NCI-H748 (cell line): ENCODE data around the gene PPP3CA.
"Not testable (repeated sequence)": the region's sequence is repeated elsewhere in the genome, so short reads cannot be mapped to it uniquely, and the experiment has no call there.

Source experiments
- DNase-seq: peaks from one replicate; lab custom pipeline; 2025; ENCODE audit not compliant: unreplicated experiment; lab: John Stamatoyannopoulos, UW

PPP3CA gene

GRCh38 chr4:101104312-101105052 lies 242.8 kb downstream of the PPP3CA start:
- DNase-seq, result no peak

- DNase-seq, result no peak
These were observed 243.8 kb downstream of the PPP3CA start for GRCh38 chr4:101103381-101104142.

- no peak for DNase-seq
These were observed 245.1 kb downstream of the PPP3CA start for GRCh38 chr4:101102114-101102742.

DNA sequence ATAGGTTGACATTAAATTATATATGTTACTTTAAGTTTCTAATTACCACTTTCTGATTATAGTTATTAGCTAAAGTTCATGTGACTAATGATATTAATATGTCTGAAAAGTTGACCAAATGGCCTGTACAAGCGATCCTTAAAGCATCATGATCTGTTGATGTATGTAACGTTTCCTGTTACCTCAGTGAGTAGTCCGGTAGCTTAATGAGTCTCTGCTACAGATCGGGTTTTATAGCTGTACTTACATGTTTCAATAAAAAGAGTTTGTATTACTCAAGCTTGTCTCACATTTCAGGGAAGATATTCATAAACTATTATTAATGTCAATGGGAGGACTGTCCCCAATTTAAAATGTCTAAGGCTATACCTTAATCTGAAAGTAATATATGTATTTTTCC lies 246.3 kb downstream of the PPP3CA start:
- DNase-seq, result no peak

DNA sequence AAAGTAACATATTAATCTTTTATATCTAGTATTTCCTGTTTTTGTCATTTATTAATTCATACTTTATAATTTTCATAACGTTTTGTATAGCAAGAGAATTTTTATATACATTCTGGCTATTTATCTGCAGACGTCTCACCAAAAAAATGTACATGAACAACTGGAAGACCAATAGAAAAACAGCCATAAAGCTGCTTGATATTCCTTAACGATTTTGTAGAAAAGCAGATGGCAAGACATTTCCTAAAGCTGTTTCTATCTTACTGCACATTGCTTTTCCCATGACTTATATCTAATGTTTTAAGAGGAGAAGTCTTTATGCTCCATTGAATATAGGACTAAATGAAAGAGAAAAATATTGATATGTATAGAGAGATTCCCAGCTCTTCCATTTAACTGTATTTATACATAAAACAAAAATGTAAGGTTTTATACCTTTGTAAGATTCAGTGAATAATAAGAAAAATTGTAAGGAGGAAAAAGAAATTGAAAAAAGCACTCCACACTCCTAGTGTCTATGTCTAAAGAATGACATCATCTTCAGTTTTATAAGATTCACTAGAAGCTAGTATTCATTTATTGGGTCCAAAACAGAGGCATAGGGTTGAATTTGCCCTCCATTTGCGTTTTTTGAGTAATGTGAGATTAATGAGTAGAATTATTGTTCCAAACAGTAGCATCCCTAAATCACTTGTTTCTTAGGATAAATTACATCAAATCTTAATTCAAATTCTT lies 248.5 kb downstream of the PPP3CA start:
- DNase-seq, result no peak

DNA sequence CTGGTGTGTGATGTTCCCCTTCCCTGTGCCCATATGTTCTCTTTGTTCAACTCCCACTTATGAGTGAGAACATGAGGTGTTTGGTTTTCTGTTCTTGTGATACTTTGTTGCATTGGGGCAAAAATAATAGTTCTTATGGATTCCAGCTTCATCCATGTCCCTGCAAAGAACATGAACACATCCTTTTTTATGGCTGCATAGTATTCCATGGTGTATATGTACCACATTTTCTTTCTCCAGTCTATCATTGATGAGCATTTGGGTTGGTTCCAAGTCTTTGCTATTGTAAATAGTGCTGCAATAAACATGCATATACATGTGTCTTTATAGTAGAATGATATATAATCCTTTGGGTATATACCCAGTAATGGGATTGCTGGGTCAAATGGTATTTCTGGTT lies 254.7 kb downstream of the PPP3CA start:
- not testable (repeated sequence) for DNase-seq

GRCh38 chr4:101089168-101089567 lies 258.2 kb downstream of the PPP3CA start:
- no peak for DNase-seq

DNA sequence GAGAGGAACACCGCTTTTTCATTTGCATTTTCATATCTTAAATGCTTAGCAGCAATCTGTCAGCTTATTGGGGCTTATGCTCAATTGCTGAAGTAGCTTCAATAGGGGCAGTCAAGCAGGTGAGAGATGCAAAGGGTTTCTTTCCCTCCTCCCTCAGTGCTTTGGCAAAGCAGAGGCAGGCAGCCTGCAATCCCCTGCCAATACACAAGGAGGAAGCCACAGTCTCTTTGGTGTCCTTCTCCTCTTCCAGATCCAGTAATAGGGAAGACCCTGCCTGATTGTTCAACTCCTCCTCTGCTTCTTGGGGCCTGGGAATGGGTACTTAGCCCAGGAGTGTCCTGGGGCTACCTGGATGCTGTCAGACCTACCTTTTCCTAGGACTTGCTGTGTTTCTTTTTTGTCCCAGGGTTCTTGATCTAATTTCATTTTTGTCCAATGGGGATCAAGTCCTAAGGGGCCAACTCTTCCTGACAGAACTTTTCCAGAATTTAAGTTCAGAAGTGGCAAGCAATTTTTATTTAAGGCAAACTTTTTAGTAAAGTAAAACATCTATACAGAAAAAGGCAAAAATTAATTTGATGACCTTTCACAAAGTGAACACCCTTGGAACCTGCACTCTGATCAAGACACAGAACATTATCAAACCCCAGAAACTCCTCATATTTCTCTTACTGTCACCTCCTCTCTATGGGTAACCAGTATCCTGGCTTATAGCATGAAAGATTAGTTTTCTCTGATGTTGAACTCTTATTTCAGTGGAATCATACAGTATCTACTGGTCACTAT lies 260.3 kb downstream of the PPP3CA start:
- DNase-seq, result no peak

DNA sequence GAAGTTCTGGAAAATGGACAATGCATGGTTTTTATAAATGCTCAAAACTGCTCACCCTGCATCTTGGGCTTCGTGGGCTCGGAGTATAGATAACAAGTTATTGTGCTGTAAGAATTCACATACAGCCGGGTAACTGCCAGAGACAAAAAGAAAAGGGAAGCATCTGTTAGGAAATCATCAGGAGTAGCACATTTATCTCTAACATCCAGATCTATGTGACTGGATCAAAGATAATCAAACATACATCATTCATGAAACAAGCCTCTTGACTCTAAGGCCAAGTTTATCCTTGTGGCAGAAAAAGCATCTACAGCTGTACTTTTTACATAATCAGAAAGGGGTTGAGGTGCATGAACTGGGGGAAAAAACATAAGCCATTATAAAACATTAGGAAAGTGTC lies 264.2 kb downstream of the PPP3CA start:
- DNase-seq, result no peak

DNA sequence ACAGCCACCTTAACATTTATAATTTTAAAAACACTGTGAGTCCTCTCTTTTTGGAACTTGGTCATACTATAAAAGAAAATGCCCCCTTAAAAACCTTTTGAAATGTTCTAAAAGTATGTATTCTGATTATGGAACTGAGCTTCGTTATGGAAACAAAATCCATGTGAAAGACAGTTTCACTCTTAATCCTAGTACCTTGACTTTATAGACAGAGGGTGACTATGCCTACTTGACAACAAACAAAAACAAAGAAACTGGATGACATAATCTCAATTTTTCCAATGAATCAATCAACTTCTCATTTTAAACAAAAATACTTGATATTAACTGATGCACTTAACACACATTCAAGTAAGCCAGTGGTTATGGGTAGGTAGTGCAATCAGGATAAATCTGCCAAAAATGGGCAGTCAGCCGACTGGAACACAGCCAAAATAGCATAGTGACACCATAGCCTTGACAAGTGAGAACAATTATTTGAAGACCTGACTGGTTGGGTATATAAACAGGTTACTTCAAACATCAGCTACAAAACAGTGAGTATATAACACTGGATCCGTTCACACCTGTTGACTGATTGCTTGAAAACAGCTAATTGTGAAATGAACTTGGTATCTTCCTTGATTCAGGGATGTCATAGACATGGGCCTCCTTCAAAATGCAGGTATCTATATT lies 265.5 kb downstream of the PPP3CA start:
- peak; percentile 62 for DNase-seq

DNA sequence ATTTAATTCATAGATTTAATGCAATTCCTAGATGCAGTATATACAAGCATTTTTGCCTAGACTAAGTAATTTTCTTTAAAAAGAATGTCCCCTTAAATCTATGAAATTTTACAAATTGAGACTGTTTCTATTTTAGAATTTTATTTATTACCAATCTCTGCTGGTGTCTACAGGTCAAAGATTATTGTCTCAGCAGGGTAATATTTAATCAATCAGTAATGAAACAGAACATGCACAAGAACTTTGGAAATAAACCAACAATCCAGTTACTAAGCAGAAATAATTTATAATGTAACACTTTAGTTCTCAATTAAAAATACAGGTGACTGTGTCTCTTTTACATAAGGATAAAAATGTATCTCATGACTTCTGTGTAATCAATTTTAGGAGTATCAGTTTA lies 266.2 kb downstream of the PPP3CA start:
- DNase-seq, result no peak

DNA sequence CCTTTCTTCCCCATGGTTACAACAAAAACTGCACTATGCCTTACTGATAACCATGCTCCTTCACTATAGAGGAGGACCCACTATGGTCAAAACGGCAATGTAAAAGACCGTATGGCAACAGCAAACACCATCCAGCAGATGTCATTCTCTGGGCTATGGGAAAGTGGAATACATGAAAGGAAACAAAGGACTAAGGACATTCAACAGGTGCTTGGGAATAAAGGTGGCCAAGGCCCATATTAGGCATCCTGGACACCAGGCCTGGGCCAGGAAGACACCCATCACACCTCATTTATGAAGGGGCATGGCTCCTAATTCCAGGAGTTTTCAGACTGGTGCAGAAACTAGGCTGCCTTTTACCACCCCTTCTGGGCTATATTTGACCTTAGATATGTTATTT lies 268.4 kb downstream of the PPP3CA start:
- no peak for DNase-seq

DNA sequence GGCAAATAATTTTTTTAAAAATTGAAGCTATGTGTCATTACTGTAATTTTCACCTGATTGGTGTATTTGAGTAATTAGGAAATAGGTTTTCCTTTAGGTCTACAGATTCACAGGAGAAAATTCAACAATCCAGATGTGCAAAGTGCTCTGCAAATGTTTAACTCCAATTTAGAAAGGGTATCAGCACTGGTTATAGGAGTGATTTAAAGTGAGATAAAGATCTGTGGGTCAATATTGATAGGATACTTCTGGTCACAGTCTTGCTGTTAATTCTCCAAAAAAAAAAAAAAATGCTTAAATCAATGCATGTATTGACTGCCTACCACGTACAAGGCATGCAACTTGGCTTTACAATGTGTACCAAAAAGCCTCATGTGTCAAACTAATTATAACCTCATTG lies 271.3 kb downstream of the PPP3CA start:
- DNase-seq, result no peak

DNA sequence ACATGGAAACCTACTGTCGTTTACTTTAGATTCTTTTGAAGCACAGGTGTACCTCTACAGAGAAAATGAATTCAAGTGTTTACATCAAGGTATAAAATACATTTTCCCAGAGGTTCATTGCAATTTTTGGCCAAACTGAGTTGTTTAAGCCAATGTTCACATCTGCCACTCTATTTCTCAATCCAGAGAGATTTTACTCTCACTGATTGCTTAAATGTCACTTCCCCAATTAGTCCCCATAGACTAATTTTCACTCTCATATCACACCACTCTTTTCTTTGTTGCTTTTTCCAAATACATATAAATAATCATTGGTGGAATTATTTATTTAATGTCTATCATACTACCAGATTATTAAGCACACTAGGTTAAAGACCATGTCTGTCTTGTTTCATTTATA lies 271.8 kb downstream of the PPP3CA start:
- no peak for DNase-seq

GRCh38 chr4:101074326-101074725 lies 273.0 kb downstream of the PPP3CA start:
- DNase-seq, result no peak

DNA sequence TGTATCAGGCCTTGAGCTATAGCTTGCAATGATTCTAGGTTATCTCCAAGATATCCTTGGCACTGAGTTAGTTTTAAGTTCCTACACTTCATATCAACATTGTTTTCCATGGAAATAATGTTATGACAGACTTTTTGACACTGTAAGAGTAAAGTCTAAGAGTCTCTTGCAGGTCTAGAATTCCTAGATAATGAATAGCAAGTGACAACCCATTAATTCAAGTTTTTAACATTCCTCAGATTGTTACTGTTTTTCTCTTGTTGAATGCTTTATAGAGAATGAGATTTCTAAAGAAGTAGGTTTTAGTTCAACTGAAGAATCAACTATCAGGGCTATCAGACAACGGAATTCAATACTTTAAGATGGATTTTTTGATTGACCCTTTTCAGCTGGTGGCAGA lies 276.1 kb downstream of the PPP3CA start:
- DNase-seq, result no peak

GRCh38 chr4:101068115-101068514 lies 279.2 kb downstream of the PPP3CA start:
- no peak for DNase-seq

- no peak for DNase-seq
These were observed 279.9 kb downstream of the PPP3CA start for GRCh38 chr4:101067383-101067782.

DNA sequence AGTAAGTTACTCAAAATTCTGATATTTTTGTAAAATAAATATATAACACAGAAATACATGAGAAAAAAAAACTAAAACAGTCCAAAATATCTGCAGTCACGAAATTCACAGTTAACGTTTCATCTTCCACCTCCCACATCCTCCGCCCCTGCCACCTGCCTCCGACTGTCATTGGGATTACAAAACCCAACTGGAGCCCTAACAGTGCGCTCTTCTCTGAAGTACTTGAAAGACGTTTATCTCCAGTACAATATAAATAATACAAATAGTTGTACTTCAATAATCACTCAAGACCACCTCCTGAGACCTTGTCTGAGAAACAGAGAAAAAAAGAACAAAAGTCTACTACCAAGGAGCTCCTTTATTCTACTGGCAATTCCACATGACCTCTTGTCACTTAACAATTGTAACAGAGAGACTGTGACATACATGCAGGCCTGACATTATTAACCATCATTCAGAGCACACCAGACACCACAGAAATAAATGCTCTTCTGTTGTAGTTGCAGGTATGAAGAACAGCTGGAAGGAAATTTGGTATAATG lies 280.6 kb downstream of the PPP3CA start:
- DNase-seq, result no peak
